Breast epithelium (tissue), 4 donors: ENCODE data around the gene TNNI2. TPM values are rescaled to one million over a fixed set of nuclear protein-coding genes. Genes with fewer than 3 reads are reported as not detected.
"Not testable (repeated sequence)": the region's sequence is repeated elsewhere in the genome, so short reads cannot be mapped to it uniquely, and the experiment has no call there.

ENCODE experiments used
- DNase-seq, 2 donors: peaks; one replicate each; pipeline ENCODE4 v3.0.0-alpha.2; 2019; ENCODE audit warnings: low spot score in 2 of 2
- H3K27ac ChIP-seq, 2 donors: fragments of 200-600 bp; sonication (generic) in 1 of 2; one replicate each; pipeline ENCODE4 v1.5.1; 2016 to 2019; ENCODE audit warnings: mild to moderate bottlenecking in 1 of 2
- H3K27me3 ChIP-seq, 2 donors: fragments of 200-600 bp; sonication (generic) in 1 of 2; one replicate each; pipeline versions ENCODE4 v1.5.1 to v1.6.0; 2017 to 2019; ENCODE audit warnings: control low read depth in 1 of 2, mild to moderate bottlenecking in 1 of 2
- H3K36me3 ChIP-seq: fragments of 200-600 bp; one replicate; pipeline ENCODE4 v1.5.1; 2019
- H3K4me1 ChIP-seq, 2 donors: fragments of 200-600 bp; sonication (generic); one replicate each; pipeline ENCODE4 v1.5.1; 2016 to 2019; ENCODE audit warnings: control low read depth in 1 of 2
- H3K4me3 ChIP-seq, 3 donors: fragments of 200-600 bp; sonication (generic); 1 replicate in 2 of 3; 2 replicates in 1 of 3; pipeline ENCODE4 v1.5.1; 2016 to 2019; ENCODE audit warnings: mild to moderate bottlenecking in 3 of 3, moderate library complexity in 2 of 3
- H3K9me3 ChIP-seq, 2 donors: fragments of 200-600 bp; sonication (generic) in 1 of 2; one replicate each; pipeline ENCODE4 v1.5.1; 2016 to 2019; ENCODE audit warnings: control low read depth in 1 of 2
- POLR2A ChIP-seq: fragments of 450-650 bp; IDR thresholded peaks from one replicate; pipeline ENCODE4 v1.6.1; 2016; ENCODE audit warnings: antibody characterized with exemption, mild to moderate bottlenecking, moderate library complexity
- POLR2AphosphoS5 ChIP-seq, 3 donors: sonication (generic); formaldehyde crosslinking; IDR thresholded peaks; one replicate each; pipeline ENCODE4 v1.6.1; 2017; ENCODE audit warnings: antibody characterized with exemption in 3 of 3
- intact Hi-C: fragments of 100-400 bp; cut with DNase I; formaldehyde crosslinking; loops from one replicate; pipeline ENCODE4 v1.15.1; 2023; ENCODE audit warnings: low total_unique reads
- total RNA-seq, 3 donors: library from RNA; depleted of rRNA; stranded (reverse); fragments of >200 nt; gene quantifications; one replicate each; pipeline ENCODE4 v1.1.0, GENCODE V29; 2016
- TF ChIP-seq, protein P1 (sequence below), 3 donors: fragments of 450-650 bp; IDR thresholded peaks; one replicate each; pipeline ENCODE4 v1.5.1; 2016 to 2017; ENCODE audit warnings: antibody characterized with exemption in 3 of 3, mild to moderate bottlenecking in 3 of 3, moderate library complexity in 3 of 3

The TNNI2 gene
- total RNA-seq, 3 donors from 2014 or later = 1.6 to 5.6 TPM; not detected in 1

DNA sequence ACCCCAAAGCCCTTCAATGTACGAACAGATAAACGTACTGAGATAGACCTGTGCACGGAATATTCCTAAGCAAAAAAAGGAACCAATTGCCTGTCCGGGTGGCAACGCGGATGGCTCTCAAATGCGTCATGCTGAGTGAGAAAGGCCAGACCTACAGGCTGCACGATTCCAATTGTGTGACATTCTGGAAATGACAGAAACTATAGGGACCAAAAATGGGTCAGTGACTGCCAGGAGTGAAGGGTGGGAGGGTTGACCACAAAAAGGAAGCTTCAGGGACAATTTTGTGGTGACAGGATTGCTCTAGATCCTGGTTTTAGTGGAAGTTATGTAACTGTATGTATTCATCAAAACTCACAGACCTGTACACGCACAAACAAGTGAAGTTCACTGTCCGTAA lies 28.0 kb upstream of the TNNI2 start:
- intact Hi-C loops = no loop called here
- no peak overlapping the region for H3K4me3 ChIP-seq
- H3K9me3 ChIP-seq = no peaks in the 10 kb centered on the region
- DNase-seq = no peak
- H3K36me3 ChIP-seq = no peaks in the 10 kb centered on the region
- TF ChIP-seq POLR2A = no peak
- TF ChIP-seq POLR2AphosphoS5 (IDR thresholded peaks at IDR 0.05) = no peak
- TF ChIP-seq, protein P1, sequence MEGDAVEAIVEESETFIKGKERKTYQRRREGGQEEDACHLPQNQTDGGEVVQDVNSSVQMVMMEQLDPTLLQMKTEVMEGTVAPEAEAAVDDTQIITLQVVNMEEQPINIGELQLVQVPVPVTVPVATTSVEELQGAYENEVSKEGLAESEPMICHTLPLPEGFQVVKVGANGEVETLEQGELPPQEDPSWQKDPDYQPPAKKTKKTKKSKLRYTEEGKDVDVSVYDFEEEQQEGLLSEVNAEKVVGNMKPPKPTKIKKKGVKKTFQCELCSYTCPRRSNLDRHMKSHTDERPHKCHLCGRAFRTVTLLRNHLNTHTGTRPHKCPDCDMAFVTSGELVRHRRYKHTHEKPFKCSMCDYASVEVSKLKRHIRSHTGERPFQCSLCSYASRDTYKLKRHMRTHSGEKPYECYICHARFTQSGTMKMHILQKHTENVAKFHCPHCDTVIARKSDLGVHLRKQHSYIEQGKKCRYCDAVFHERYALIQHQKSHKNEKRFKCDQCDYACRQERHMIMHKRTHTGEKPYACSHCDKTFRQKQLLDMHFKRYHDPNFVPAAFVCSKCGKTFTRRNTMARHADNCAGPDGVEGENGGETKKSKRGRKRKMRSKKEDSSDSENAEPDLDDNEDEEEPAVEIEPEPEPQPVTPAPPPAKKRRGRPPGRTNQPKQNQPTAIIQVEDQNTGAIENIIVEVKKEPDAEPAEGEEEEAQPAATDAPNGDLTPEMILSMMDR (IDR thresholded peaks at IDR 0.05) = no peak
- H3K4me1 ChIP-seq = no peaks in the 10 kb centered on the region
- no peaks in the 10 kb centered on the region for H3K27me3 ChIP-seq
- no peak overlapping the region for H3K27ac ChIP-seq

DNA sequence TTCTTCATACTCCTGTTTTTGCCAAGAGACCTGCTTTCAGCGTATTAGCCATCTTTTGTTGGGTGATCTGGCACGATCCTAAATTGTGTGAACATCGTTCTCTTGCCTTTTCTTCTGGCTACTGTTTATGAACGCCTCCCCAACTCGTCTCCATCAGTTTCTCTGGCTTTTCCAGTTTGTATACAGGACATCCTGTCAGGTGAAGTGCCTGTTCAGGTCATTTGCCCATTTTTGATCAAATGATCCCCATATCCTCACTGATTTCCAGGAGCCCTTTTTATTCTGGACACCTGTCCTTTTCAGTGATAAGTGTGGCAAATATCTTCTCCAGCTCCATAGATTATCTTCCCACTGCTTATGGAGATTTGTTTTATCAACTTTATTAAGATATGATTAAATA lies 26.5 kb upstream of the TNNI2 start:
- Histone ChIP-seq H3K27ac (no peak overlapping the region), H3K36me3 (no peaks in the 10 kb centered on the region), H3K27me3 (no peaks in the 10 kb centered on the region), H3K4me3 (no peak overlapping the region), H3K4me1 (no peaks in the 10 kb centered on the region), H3K9me3 (no peaks in the 10 kb centered on the region)
- intact Hi-C loops = no loop called here
- no peak for DNase-seq
- TF ChIP-seq POLR2A (no peak), POLR2AphosphoS5 (IDR thresholded peaks at IDR 0.05) (no peak)
- TF ChIP-seq, protein P1 (IDR thresholded peaks at IDR 0.05) = no peak

DNA sequence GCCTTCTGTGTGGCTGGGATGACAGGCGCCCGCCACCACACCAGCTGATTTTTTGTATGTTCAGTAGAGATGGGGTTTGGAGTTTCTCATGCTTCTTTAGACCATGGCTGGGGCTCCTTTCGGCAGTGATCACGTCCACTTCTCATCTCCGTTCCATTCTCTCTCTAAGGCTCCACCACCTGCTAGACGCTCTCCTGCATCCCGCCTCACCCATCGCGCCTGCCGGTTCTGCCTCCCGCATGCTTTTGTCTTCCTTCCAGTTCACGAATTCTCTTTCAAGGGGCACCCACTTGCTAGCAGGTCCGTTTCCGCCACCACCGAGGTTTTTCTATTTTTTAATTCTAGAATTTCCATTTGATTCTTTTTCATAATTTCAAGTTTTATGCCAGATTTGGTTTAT lies 26.0 kb upstream of the TNNI2 start:
- DNase-seq = no peak
- peaks cover 0 to 4% of the 10 kb centered on the region in 2 donors for H3K9me3 ChIP-seq
- TF ChIP-seq POLR2AphosphoS5 (IDR thresholded peaks at IDR 0.05) (no peak), POLR2A (no peak)
- TF ChIP-seq, protein P1 (IDR thresholded peaks at IDR 0.05) = no peak
- no peaks in the 10 kb centered on the region for H3K4me1 ChIP-seq
- no peak overlapping the region for H3K4me3 ChIP-seq
- intact Hi-C loops = no loop called here
- H3K27me3 ChIP-seq = no peaks in the 10 kb centered on the region
- no peaks in the 10 kb centered on the region for H3K36me3 ChIP-seq
- no peak overlapping the region for H3K27ac ChIP-seq

DNA sequence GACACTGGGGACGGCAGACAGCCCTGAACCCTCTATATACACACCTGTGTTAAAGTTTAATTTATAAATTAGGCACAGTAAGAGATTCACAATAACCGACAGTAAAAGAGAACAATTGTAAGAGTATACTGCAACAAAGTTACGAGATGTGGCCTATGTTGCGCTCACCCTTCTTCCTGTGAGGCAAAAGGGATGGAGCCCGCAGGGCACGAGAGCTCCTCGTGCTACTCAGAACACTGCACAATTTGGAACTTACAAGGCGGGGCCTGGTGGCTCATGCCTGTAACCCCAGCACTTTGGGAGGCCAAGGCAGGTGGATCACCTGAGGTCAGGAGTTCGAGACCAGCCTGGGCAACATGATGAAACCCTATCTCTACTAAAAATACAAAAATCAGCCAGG lies 25.4 kb upstream of the TNNI2 start:
- H3K9me3 ChIP-seq = not testable (repeated sequence)

DNA sequence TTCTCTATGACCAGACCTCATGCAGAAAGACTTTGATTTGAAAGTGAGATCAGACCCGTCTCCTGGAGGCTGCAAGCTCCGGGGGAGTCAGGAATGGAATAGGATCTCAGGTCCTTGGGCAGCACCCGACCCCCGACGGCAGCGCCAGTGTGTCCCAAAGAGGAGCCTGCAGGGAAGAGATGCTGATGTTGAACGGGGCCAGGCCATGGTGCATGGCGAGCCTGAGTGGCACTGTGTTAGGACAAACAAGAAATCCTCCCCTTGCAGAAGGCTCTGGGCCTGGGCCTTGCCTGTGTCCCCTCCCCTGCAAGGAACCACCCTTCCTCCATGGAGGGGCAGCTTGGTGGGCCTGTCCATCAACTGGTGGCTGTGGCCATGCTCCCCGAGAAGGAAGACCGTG lies 24.1 kb upstream of the TNNI2 start:
- intact Hi-C loops = no loop called here
- peaks cover 3 to 14% of the 10 kb centered on the region in 2 donors for H3K9me3 ChIP-seq
- H3K27me3 ChIP-seq = no peaks in the 10 kb centered on the region
- H3K27ac ChIP-seq = no peak overlapping the region
- no peaks in the 10 kb centered on the region for H3K36me3 ChIP-seq
- TF ChIP-seq, protein P1 (IDR thresholded peaks at IDR 0.05) = no peak
- no peak for TF ChIP-seq POLR2AphosphoS5 (IDR thresholded peaks at IDR 0.05)
- TF ChIP-seq POLR2A = no peak
- no peak for DNase-seq
- H3K4me1 ChIP-seq = no peaks in the 10 kb centered on the region
- no peak overlapping the region for H3K4me3 ChIP-seq

More for the DNA sequence above, 25.4 kb upstream of the TNNI2 start:
- DNase-seq, H3K27ac ChIP-seq, H3K27me3 ChIP-seq, H3K4me3 ChIP-seq, H3K4me1 ChIP-seq, H3K36me3 ChIP-seq, intact Hi-C loops: not testable (repeated sequence)

DNA sequence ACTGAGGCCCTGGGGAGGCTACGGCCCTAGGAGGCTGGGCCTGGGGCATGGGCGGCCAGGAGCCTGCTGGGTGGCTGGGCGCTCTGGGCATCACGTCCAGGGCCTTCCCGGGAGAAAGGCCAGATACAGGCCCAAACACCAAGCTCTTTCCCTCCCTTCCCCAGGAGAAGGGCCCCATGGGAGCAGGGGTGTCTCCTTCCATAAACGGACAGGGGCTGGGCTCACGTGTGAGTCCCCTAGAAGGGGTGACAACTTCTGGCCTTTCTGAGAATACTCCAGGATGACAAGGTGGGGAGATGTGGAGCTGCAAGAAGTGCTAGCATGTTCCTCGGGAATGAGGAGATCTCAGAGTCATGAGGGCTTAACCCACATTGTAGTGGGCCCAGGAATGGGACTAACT lies 23.5 kb upstream of the TNNI2 start:
- Histone ChIP-seq H3K36me3 (no peaks in the 10 kb centered on the region), H3K4me3 (no peak overlapping the region), H3K27me3 (no peaks in the 10 kb centered on the region), H3K9me3 (peaks cover 3 to 14% of the 10 kb centered on the region in 2 donors), H3K27ac (no peak overlapping the region), H3K4me1 (no peaks in the 10 kb centered on the region)
- DNase-seq = no peak
- TF ChIP-seq POLR2AphosphoS5 (IDR thresholded peaks at IDR 0.05) (no peak), POLR2A (no peak)
- TF ChIP-seq, protein P1 (IDR thresholded peaks at IDR 0.05) = no peak
- intact Hi-C loops = no loop called here
